Keratinocyte (primary cell): Measurements from ENCODE around the gene GJB4. TPM values are rescaled to one million over a fixed set of nuclear protein-coding genes. Genes with fewer than 3 reads are reported as not detected.
A peak's percentile ranks its signal among the peaks of the same experiment; 100 is the strongest.

Source experiments
- DNase-seq: peaks from one replicate; pipeline ENCODE4 v3.0.0-alpha.2; 2011; ENCODE audit warnings: low read depth, missing footprints, low spot score
- FAIRE-seq: peaks from 2 replicates; lab custom pipeline; 2011; peaks lifted over from hg19 to GRCh38; lab: Jason Lieb, UNC
- H2AFZ ChIP-seq: 2 replicates; pipeline ENCODE4 v1.6.0; 2012; ENCODE audit warnings: low read length, control low read depth, inconsistent platforms; ENCODE audit not compliant: control insufficient read depth
- H3K27ac ChIP-seq: 2 replicates; pipeline ENCODE4 v1.5.1; 2011; ENCODE audit warnings: low read length; ENCODE audit not compliant: control insufficient read depth, insufficient read depth
- H3K27me3 ChIP-seq: 3 replicates; pipeline ENCODE4 v1.6.0; 2011; ENCODE audit warnings: low read length; ENCODE audit not compliant: control insufficient read depth, insufficient read depth; ENCODE audit errors: extremely low read depth
- H3K36me3 ChIP-seq, 2 experiments: 2 replicates in 1 of 2; 3 replicates in 1 of 2; pipeline ENCODE4 v1.5.1; 2011; ENCODE audit warnings: low read length in 2 of 2, mild to moderate bottlenecking in 1 of 2; ENCODE audit not compliant: control insufficient read depth in 2 of 2, insufficient read depth in 2 of 2; ENCODE audit errors: extremely low read depth in 1 of 2
- H3K4me1 ChIP-seq: 3 replicates; pipeline ENCODE4 v1.5.1; 2011; ENCODE audit warnings: low read length; ENCODE audit not compliant: control insufficient read depth, insufficient read depth; ENCODE audit errors: extremely low read depth
- H3K4me2 ChIP-seq: 3 replicates; pipeline ENCODE4 v1.6.0; 2011; ENCODE audit warnings: low read depth, low read length; ENCODE audit not compliant: control insufficient read depth, insufficient read depth; ENCODE audit errors: extremely low read depth
- H3K4me3 ChIP-seq, 3 experiments: fragments of 200-600 bp in 1 of 3; sonication (generic) in 1 of 3; 2 replicates in 2 of 3; 3 replicates in 1 of 3; pipeline ENCODE4 v1.5.1; 2011 to 2016; ENCODE audit warnings: low read length in 3 of 3, mild to moderate bottlenecking in 3 of 3, control low read depth in 2 of 3, inconsistent platforms in 1 of 3, low read depth in 1 of 3, mixed read lengths in 1 of 3, mixed run types in 1 of 3, moderate library complexity in 1 of 3; ENCODE audit not compliant: control insufficient read depth in 2 of 3, insufficient read depth in 2 of 3; ENCODE audit errors: extremely low read depth in 1 of 3
- H3K79me2 ChIP-seq: 2 replicates; pipeline ENCODE4 v1.6.0; 2012; ENCODE audit warnings: low read length; ENCODE audit not compliant: control insufficient read depth, insufficient read depth
- H3K9ac ChIP-seq: 3 replicates; pipeline ENCODE4 v1.6.0; 2011; ENCODE audit warnings: low read length; ENCODE audit not compliant: control insufficient read depth, insufficient read depth; ENCODE audit errors: extremely low read depth
- H3K9me1 ChIP-seq: 3 replicates; pipeline ENCODE4 v1.6.0; 2011; ENCODE audit warnings: low read length; ENCODE audit not compliant: control insufficient read depth, insufficient read depth; ENCODE audit errors: extremely low read depth
- H3K9me3 ChIP-seq: 2 replicates; pipeline ENCODE4 v1.5.1; 2012; ENCODE audit warnings: low read depth, low read length; ENCODE audit not compliant: control insufficient read depth
- H4K20me1 ChIP-seq: 3 replicates; pipeline ENCODE4 v1.6.0; 2011; ENCODE audit warnings: low read length; ENCODE audit not compliant: control insufficient read depth, insufficient read depth; ENCODE audit errors: extremely low read depth
- CTCF ChIP-seq, 3 experiments: IDR thresholded peaks in 1 of 3; conservative IDR thresholded peaks in 1 of 3; optimal IDR thresholded peaks in 1 of 3; 2 replicates in 2 of 3; 3 replicates in 1 of 3; pipeline versions ENCODE3 to v1.5.1; 2011; ENCODE audit warnings: low read length in 3 of 3, mild to moderate bottlenecking in 3 of 3, moderate library complexity in 2 of 3, control low read depth in 1 of 3, inconsistent platforms in 1 of 3; ENCODE audit not compliant: insufficient read depth in 2 of 3; ENCODE audit errors: extremely low read depth in 1 of 3
- EZH2 ChIP-seq: IDR thresholded peaks from one replicate; pipeline ENCODE4 v1.6.1; 2012; ENCODE audit warnings: inconsistent platforms, mild to moderate bottlenecking, low read length, moderate library complexity
- dilution Hi-C: fragments of 300-500 bp; cut with MboI; formaldehyde crosslinking; loops from one replicate; pipeline ENCODE4 v1.7.0; 2020; ENCODE audit warnings: low sequenced_read_pairs; ENCODE audit not compliant: extremely low pct_ligation_motif_present
- polyA plus RNA-seq, 5 experiments: library from polyadenylated mRNA; depleted of rRNA in 3 of 5; stranded (reverse) in 3 of 5; stranded (forward) in 1 of 5; unstranded in 1 of 5; fragments of >200 nt; gene quantifications; 1 replicate in 1 of 5; 2 replicates in 3 of 5; 3 replicates in 1 of 5; pipeline versions ENCODE4 v1.2.1 to v1.2.3, GENCODE V29; 2011 to 2012; ENCODE audit warnings: missing spikeins in 2 of 5, low read depth in 1 of 5, low replicate concordance in 1 of 5

The GJB4 gene
- polyA plus RNA-seq, 1 donor (not counting 4 experiments of a cell fraction or from before 2014, with no cell fraction given), result 18.1 TPM

DNA sequence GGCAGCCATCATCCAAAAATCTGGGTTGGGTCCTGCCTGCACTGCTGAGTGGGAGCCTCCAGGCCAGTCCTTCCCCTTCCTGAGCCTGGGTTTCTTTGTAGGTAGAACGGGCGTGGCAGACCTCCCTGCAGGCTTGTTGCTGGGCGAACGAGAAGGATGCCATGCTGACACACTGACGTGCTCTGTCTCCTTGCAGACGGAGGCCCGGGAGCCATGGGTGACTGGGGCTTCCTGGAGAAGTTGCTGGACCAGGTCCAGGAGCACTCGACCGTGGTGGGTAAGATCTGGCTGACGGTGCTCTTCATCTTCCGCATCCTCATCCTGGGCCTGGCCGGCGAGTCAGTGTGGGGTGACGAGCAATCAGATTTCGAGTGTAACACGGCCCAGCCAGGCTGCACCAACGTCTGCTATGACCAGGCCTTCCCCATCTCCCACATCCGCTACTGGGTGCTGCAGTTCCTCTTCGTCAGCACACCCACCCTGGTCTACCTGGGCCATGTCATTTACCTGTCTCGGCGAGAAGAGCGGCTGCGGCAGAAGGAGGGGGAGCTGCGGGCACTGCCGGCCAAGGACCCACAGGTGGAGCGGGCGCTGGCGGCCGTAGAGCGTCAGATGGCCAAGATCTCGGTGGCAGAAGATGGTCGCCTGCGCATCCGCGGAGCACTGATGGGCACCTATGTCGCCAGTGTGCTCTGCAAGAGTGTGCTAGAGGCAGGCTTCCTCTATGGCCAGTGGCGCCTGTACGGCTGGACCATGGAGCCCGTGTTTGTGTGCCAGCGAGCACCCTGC is 34.7 kb downstream of the GJB4 start:
- Histone ChIP-seq H3K79me2 (no peaks in the 10 kb centered on the region), H4K20me1 (no peaks in the 10 kb centered on the region), H3K9ac (no peak overlapping the region), H3K4me2 (no peak overlapping the region), H3K27ac (no peak overlapping the region), H3K9me1 (no peaks in the 10 kb centered on the region), H3K4me3 (no peak overlapping the region), H3K27me3 (peaks cover 26% of the 10 kb centered on the region), H2AFZ (no peak overlapping the region), H3K4me1 (peaks cover 4% of the 10 kb centered on the region), H3K36me3 (no peaks in the 10 kb centered on the region), H3K9me3 (no peaks in the 10 kb centered on the region)
- TF ChIP-seq EZH2 (no peak), CTCF (optimal IDR thresholded peaks at IDR 0.05 in 1 of 3, IDR thresholded peaks at IDR 0.05 in 1 of 3, conservative IDR thresholded peaks at IDR 0.05 in 1 of 3; ENCODE audit: extremely low read depth in 1 of 3, insufficient read depth in 2 of 3, low read length in 3 of 3) (no peak)
- dilution Hi-C loops, result no loop called here
- FAIRE-seq, result peak; percentile 9
- no peak for DNase-seq

DNA sequence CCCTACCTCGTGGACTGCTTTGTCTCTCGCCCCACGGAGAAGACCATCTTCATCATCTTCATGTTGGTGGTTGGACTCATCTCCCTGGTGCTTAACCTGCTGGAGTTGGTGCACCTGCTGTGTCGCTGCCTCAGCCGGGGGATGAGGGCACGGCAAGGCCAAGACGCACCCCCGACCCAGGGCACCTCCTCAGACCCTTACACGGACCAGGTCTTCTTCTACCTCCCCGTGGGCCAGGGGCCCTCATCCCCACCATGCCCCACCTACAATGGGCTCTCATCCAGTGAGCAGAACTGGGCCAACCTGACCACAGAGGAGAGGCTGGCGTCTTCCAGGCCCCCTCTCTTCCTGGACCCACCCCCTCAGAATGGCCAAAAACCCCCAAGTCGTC is 35.2 kb downstream of the GJB4 start:
- Histone ChIP-seq H3K79me2 (no peaks in the 10 kb centered on the region), H4K20me1 (no peaks in the 10 kb centered on the region), H3K9me3 (no peaks in the 10 kb centered on the region), H3K27ac (no peak overlapping the region), H2AFZ (no peak overlapping the region), H3K4me1 (peaks cover 4% of the 10 kb centered on the region), H3K4me2 (no peak overlapping the region), H3K36me3 (no peaks in the 10 kb centered on the region), H3K4me3 (no peak overlapping the region), H3K27me3 (peaks cover 26% of the 10 kb centered on the region), H3K9ac (no peak overlapping the region), H3K9me1 (no peaks in the 10 kb centered on the region)
- DNase-seq (no peak), FAIRE-seq (no peak)
- no peak for TF ChIP-seq CTCF (optimal IDR thresholded peaks at IDR 0.05 in 1 of 3, IDR thresholded peaks at IDR 0.05 in 1 of 3, conservative IDR thresholded peaks at IDR 0.05 in 1 of 3; ENCODE audit: extremely low read depth in 1 of 3, insufficient read depth in 2 of 3, low read length in 3 of 3)
- no peak for TF ChIP-seq EZH2
- dilution Hi-C loops, result no loop called here
